GM21825 (cell line): Measurements from ENCODE around the gene ZNF578.
"Not testable (repeated sequence)": the region's sequence is repeated elsewhere in the genome, so short reads cannot be mapped to it uniquely, and the experiment has no call there.

Experiments
- ATAC-seq: cut with Tn5 transposase; IDR thresholded peaks from one replicate; pipeline ENCODE4 v1.9.1; 2021; ENCODE audit warnings: mild to moderate bottlenecking, moderate library complexity; ENCODE audit not compliant: unreplicated experiment

Gene ZNF578

DNA sequence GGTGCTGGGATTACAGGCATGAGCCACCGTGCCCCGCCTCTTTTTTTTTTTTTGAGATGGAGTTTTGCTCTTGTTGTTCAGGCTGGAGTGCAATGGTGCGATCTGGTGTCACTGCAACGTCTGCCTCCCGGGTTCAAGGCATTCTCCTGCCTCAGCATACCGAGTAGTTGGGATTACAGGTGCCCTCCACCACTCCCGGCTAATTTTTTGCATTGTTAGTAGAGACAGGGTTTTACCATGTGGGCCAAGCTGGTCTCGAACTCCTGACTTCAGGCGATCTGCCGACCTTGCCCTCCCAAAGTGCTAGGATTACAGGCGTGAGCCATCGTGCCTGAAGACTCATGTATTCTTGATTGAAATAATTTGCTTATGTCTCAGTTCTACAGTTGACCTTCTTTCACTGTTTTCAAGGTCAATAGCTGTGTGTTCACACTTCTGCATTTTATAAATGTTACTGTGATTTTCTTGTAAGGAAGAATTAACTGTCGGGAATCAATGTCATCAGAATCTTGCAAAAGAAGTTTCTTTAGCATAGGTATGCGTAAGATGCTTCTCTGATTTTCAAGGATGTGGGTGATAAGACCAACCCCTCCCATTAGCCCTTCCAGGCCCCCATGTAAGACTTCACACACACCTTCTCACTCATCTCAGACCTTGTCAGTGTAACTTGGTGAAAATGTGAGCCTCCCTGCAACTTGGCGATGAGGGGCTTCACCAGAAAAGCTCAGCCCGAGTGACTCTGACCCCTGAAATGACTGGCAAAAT is 104.1 kb downstream of the ZNF578 start:
- no peak for ATAC-seq

DNA sequence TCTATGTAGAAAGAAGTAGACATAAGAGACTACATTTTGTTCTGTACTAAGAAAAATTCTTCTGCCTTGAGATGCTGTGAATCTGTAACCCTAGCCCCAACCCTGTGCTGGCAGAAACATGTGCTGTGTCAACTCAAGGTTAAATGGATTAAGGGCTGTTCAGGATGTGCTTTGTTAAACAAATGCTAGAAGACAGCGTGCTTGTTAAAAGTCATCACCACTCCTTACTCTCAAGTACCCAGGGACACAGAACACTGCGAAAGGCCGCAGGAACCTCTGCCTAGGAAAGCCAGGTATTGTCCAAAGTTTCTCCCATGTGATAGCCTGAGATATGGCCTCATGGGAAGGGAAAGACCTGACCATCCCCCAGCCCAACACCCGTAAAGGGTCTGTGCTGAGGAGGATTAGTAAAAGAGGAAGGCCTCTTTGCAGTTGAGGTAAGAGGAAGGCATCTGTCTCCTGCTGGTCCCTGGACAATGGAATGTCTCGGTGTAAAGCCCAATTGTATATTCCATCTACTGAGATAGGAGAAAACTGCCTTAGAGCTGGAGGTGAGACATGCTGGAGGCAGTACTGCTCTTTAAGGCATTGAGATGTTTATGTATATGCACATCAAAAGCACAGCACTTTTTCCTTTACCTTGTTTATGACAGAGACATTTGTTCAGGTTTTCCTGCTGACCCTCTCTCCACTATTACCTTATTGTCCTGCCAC is 105.5 kb downstream of the ZNF578 start:
- ATAC-seq, result not testable (repeated sequence)

DNA sequence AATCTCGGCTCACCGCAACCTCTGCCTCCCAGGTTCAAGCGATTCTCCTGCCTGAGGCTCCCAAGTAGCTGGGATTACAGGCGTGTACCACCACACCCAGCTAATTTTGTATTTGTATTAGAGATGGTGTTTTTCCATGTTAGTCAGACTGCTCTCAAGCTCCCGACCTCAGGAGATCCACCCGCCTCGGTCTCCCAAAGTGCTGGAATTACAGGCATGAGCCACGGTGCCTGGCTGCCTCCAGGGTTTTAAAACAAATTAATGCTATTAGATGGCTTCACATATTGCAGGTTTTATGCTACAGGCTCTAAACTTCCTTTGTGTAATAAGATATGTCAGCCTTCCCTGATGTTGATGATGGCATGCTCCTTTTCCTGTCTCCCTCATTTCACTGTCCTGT is 108.3 kb downstream of the ZNF578 start:
- ATAC-seq, result not testable (repeated sequence)
